WI38 (cell line): ENCODE measurements around the gene MAP3K5.

Source experiments
- H3K4me3 ChIP-seq: 2 replicates; pipeline ENCODE4 v1.5.1; 2011; ENCODE audit warnings: low read depth, mild to moderate bottlenecking, control low read depth, low read length
- TF ChIP-seq, protein P1 (sequence below): IDR thresholded peaks from 2 replicates; pipeline ENCODE4 v1.5.1; 2012; ENCODE audit warnings: low read depth, mild to moderate bottlenecking, control low read depth, low read length

The MAP3K5 gene

DNA sequence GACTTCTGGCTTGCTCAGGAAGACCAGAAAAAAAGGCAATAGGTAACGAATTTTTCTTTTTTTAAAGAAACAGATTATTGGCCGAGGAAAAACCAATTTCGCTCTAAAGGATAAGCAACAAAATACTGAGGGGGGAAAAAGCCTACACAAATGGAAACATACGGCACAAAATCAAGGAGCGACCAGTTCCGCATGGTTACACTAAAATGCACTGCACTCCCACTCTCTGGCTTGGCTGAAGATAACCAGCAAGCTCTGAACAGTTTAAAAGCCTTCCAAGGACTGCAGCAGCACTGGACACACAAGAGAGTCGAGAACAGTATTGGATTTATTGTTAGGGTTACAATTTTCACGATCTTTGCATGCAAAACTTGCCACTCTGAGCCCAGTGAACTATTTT is 241.2 kb downstream of the MAP3K5 start:
- H3K4me3 ChIP-seq: no peak overlapping the region
- TF ChIP-seq, protein P1, sequence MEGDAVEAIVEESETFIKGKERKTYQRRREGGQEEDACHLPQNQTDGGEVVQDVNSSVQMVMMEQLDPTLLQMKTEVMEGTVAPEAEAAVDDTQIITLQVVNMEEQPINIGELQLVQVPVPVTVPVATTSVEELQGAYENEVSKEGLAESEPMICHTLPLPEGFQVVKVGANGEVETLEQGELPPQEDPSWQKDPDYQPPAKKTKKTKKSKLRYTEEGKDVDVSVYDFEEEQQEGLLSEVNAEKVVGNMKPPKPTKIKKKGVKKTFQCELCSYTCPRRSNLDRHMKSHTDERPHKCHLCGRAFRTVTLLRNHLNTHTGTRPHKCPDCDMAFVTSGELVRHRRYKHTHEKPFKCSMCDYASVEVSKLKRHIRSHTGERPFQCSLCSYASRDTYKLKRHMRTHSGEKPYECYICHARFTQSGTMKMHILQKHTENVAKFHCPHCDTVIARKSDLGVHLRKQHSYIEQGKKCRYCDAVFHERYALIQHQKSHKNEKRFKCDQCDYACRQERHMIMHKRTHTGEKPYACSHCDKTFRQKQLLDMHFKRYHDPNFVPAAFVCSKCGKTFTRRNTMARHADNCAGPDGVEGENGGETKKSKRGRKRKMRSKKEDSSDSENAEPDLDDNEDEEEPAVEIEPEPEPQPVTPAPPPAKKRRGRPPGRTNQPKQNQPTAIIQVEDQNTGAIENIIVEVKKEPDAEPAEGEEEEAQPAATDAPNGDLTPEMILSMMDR: no peak

DNA sequence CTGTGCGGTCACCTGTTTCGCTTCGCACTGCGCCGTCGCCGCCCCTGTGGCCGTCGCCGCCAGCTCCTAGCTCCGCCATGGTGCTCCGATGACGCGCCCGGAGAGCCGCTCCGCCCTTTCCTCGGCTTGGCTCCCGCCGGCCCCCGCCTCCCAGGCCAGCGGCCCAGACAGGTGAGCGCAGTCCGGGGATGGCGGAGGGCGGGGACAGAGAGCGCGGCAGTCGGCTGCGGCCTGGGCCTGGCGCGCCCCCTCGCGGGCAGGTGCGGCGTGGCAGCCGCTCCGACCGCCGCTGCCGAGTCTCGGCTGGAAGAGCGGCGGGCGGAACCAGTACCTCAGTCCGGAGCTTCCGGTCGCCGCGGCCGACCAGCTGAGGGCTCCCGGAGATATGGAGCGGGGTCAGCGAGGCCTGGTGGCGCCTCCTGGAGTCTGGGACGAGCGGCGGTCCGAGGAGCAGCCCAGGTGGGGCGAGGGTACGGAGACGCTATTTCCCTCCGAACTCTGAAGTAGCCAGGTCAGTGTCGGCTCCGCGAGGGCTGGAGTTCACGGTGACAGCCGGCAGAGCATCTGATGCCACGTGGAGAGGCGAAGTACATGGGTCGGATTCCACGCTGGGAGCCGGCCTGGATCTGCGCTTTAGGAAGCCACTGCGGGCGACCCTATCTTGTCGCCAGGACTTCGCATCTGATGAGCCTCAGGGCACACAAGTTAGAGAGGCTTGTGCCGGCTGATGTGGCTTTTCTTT is 241.8 kb downstream of the MAP3K5 start, which contains the start of gene MAP7:
MAP7 (minus strand) TSS at position 93 of the 742 bp plus-strand sequence; CDS start at position 79, 14 bp downstream.
- TF ChIP-seq, protein P1: peak; percentile 57
- H3K4me3 ChIP-seq: peak within 1 kb of the TSS; percentile 64

DNA sequence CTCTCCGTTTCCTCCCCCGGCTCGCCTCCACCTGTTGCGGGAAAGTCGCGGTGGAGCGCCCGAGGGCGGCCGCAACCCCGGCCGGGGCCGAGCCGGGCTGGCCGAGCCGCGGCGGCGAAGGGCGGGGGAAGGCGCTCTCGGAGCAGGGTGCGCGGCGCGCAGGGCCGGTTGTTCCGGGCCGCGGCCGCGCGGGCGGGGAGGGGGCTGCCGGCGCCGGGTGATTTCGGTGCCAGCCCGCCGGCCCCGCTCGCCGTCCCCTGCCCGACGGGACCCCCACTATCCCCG is 242.3 kb downstream of the MAP3K5 start:
- H3K4me3 ChIP-seq: peak overlapping the region; percentile 64
- TF ChIP-seq, protein P1: no peak

DNA sequence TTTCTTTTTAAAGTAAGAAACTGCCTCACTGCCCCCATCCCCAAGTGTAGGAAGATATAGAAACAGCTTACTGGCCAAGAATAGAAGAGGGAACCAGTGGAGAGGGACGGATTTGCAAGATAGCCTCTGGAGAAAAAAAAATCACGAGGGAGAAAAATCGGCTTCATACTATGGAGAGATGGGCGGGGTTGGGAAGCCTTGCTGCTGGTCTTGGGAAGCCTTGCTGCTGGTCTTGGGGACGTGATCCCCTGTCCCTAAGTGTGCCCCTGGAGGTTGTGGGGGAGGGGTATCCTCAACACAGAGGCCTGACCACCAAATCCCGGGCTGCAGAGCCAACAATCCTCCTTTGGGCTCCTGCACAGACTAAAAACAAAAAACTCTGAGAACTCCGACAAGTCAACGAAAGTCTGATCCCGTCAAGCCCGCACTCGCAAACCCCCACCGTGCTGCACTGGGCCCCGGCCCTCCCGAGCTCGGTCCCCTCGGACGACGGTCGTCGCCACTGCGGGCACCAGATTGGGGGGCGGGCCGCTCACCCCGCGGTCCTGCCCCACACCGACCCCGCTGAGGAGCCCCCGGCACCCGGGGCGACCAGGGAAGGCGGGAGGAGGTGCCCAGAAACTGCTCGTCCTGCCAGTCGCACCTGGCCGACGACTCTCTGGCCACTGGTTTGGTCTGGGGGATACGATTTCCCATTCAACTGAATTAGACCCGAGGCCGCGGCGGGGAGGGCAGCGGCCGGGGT is 242.8 kb downstream of the MAP3K5 start:
- peak overlapping the region; percentile 64 for H3K4me3 ChIP-seq
- TF ChIP-seq, protein P1: no peak

DNA sequence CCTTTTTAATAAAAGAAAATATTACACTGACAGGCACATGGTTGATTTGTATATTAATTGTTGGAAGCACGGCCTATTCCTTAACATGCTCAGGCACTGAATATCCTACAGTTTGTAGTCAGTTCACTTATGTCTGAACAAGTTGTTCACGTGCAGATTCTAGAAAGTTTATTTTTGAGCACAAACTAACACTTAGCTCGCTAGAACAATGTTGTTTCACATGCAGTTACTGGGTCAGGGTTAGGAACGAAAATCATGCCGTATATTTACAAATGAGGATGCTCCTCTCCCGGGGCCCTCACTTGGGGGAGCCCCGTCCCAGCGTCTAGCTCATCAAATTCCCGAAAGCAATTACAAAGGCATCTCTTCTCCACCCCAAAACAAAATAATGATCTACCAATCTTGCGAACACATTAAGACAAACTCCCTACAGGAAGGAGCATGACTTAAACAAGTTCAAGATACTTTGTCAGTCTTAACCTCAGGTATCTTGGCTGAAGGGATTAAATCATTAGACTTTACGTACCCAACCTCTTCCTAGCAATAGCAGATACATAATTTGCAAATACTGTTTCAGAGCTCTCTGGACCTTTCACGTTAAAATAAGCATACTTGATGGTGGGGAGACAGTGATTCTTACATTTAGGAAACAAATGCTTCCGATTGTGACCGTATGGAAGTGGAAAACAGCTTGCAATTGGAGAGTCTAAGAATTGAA is 243.5 kb downstream of the MAP3K5 start:
- TF ChIP-seq, protein P1: no peak
- H3K4me3 ChIP-seq: no peak overlapping the region

DNA sequence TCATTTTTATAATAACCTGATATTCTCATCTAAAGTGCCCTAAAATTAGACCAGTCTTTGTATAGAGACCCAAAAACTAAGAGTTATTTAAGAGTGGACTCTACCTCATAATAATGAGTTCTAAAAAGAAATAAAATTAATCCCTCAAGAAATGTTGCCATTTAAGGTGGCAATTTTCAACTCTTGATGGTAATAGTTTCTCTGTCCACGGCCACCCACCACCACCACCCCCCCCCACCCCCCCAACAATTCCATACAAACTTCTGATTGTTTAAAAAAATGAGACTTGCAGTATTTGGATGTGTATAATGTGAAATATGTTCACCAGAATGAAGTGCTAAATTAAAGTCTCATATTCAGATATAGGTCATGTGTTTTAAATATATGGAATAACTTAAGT is 244.4 kb downstream of the MAP3K5 start:
- no peak overlapping the region for H3K4me3 ChIP-seq
- TF ChIP-seq, protein P1: no peak
